ENCODE data around the gene IQSEC1.

Gene IQSEC1

GRCh38 chr3:12924437-12924836 is 148.8 kb downstream of the IQSEC1 start:
- DNase-seq = no peak

DNA sequence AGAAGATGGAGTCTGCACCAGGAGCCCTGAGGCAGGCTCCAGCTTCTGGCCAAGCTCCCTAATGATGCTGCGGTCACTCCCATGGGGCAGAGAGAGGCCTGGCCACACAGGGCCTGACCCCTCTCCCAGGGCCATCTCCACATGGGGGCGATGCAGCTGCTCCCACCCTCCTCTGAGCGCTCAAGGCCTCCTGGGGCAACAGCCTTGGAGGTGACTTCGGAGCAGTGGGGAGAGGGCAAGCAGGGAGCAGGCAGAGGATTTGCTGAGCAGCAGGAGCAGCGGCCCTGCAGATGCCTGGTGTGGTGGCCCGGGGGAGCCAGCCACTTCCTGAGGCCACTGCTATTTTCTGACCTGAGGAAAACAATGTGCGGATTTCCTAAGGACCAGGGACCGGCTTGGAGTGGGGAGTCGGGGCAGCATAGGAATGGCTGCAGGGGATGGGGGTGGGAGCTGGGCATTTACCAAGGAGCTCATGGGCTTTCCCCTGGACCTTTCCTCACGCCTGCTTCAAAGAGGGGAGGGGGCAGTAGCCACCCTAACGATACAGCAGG is 150.3 kb downstream of the IQSEC1 start:
- DNase-seq = no peak

- no peak for DNase-seq
Observed at GRCh38 chr3:12922306-12922705, 150.9 kb downstream of the IQSEC1 start.

DNA sequence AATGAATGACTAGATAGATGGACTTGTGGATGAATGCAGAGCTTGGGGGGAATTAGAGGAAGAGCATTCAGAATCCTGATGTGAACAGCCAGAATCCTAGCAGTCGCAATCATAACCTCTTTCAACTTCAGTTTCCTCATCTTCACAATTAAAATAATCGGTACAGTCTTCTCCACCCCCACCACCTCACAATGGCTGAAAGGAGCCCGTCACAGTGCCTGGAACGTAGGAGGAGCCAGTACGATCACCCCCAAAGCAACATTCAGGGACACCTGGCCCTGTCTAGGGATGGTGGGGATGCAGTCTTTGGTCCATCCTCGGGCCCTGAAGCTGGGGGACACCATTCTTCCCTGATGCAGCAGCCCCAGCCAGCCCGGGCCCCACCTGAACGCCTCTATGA is 151.5 kb downstream of the IQSEC1 start:
- no peak for DNase-seq

- no peak for DNase-seq
Observed at GRCh38 chr3:12920967-12921366, 152.3 kb downstream of the IQSEC1 start.

DNA sequence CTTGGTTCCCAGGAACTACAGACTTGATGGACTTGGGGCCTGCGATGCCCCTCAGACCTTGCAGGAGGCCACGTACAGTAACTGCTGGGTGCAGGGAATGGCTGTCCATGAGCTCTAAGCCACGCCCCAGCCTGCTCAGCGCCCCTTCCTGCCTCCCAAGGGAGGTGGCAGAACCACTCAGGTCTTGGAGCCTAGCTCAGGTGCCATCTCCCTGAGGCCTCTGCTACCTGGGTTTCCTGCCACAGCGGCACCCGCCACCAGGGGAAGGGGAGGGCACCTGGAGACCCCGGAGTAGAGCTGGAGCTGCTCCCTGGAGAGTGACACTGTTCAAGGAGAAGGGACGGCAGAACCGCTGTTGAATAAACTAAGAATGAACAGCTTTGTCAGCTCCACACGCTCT is 154.0 kb downstream of the IQSEC1 start:
- no peak for DNase-seq

GRCh38 chr3:12918231-12918630 is 155.0 kb downstream of the IQSEC1 start:
- no peak for DNase-seq

DNA sequence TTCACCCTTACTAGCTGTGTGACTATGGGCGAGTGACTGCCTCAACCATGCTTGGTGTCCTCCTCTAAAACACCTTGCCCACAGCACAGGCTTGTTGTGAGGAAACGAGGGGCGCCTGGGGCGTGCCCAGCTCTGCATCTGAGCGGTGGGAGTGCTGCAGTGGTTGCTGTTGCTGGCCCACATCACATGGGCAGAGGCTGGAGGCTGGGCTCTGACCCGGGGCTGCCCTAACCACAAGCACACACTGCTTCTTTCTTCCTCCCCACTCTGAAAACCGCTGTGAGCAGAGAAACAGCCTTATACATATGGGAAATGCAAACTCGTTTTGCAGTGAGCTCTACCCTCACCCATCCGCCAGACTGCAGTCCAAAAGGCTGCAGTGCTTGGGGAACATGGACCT is 157.1 kb downstream of the IQSEC1 start:
- no peak for DNase-seq

DNA sequence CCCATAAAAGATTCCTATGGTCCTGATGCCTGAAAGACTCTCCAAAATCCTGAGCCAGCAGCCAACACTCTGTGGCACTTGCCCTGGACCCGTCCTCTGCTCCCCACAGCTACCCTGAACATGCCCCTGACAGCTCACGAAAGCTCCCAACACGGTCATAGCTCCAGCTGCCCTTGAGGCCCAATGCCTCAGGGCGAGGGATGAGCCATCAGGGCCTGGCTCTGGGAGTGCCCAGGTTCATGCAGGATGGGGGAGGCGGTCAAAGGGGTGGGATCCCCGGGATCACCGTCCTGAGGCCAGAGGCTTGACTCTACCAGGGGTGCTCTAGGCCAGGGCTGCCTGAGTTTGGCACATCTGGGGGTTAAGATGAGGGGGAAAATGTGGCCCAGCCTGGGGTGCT is 159.1 kb downstream of the IQSEC1 start:
- no peak for DNase-seq

DNA sequence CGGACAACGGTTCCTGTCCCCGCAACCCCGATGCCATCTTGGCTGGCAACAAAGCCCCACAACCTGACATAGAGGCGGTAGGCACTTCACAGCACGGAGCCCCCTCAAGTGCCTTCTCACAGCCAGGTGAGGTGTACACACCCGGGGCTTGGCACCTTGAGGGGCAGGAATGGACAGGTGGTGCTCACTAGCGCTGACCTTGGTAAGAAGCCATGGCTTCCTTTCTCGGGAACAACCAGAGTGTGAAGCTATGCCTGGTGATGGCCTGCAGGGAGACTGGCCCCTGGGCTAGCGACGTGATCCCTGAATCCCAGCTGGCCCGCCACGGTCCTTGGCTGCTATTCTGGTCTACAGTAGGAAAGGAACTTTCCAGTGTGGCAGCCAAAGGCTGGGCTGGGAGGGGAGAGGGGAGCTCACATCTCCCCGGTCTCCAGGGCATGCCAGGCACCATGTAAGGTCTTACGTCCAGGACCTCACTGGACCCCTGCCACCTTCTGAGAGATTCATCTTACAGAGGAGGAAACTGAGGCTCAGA is 161.3 kb downstream of the IQSEC1 start:
- no peak for DNase-seq

DNA sequence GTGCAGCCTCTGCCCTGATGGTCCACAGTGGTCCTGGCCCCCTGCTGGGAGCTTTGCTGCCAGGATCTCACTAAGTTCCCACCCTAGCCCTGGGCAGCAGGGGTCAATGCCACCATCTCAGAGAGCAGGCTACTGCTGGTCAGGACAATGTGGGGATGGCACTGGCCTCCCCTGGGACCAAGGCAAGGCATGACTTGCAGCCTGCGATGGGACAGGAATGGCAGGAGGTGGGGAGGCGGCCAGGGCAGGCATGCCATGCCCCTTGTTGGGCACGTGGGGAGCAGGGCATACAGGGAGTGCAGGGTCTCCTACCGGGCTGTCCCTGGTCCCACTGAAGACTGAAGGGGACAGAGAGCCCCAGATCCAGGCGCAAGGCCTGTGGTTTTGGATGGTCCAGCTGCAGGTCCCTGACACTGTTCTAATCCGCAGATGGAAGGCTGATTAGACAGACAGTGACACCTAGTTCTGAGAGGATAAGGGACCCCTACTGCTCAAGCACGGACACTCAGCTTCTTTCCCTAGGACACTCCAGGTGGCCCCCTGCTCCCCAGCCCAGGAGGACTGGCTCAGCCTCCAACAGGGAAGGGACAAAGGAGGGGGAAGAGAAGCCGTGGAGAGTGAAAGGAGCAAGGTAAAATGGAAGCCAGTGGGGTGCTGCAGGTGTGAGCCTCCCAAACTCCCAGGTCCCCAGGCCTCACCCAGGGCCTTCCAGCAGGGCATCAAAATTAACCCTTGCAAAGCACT is 162.7 kb downstream of the IQSEC1 start:
- DNase-seq = no peak

- DNase-seq = no peak
Observed at GRCh38 chr3:12909710-12910109, 163.5 kb downstream of the IQSEC1 start.

DNA sequence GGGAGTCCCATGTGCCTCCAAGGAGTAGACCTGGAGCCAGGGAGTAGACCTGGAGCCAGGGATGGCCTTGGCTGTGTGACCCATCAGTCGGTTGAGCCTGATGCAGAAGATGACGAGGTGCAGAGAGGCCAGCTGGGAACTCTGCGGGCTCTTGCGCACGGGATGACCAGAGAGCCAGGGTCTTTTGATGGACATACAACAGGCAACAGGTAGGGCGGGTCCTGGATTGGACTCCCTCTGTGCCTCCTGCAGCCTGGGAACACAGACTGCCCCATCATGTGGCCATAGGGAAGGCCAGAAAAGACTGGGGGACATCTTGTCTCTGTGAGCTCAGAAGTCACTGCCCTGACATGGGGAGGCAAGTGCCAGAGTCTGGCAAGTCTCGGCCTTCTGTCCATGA is 164.4 kb downstream of the IQSEC1 start:
- DNase-seq = no peak

DNA sequence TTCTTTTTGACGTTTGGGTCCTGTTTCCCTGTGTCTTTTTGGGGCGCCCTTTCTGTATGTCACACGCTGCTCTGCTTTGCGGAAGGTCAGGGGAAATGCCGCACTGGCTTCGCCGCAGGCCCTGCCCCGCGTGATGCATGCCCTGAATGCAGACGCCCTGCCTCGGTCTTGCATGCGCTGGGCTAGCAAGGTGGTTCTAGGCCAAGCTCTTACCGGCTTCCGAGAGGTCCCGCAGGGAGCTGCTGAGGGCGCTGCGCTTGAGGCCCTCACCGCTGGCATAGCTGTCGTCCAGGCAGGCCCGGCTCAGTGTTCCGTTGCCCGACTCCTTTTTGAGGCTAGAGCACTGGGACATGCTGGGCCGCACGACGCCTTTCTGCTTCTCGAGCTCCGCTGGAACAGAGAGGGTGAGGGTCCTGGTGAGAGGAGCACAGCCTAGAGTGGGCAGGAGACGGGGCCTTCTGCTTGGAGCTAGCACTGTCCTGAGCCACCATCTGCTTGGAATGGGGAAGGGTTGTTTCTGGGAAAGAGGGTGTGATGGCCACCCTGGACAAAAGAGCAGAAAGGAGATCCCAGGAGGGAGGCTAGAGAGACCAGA is 165.0 kb downstream of the IQSEC1 start:
- DNase-seq = no peak

DNA sequence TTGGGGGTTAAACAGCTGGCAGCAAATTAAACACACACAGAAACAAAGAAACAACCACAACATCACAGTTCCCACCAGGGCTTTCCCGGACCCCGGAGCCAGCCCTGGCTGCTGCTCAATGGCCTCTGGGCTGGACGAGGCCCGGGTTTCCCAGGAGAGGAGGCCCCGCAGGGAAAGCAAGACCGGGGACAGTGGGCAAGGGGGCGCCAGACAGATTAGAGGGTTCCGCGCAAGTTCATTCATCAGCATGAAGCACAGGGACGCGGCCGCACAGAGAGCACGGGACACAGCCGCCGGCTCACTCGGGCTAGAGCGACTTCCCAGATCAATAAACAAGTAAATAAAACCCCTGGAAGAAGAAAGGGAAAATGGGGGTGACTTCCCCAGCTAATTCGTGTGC is 165.5 kb downstream of the IQSEC1 start:
- no peak for DNase-seq

GRCh38 chr3:12907296-12907695 is 165.9 kb downstream of the IQSEC1 start:
- DNase-seq = no peak

GRCh38 chr3:12906916-12907290 is 166.3 kb downstream of the IQSEC1 start:
- DNase-seq = no peak

DNA sequence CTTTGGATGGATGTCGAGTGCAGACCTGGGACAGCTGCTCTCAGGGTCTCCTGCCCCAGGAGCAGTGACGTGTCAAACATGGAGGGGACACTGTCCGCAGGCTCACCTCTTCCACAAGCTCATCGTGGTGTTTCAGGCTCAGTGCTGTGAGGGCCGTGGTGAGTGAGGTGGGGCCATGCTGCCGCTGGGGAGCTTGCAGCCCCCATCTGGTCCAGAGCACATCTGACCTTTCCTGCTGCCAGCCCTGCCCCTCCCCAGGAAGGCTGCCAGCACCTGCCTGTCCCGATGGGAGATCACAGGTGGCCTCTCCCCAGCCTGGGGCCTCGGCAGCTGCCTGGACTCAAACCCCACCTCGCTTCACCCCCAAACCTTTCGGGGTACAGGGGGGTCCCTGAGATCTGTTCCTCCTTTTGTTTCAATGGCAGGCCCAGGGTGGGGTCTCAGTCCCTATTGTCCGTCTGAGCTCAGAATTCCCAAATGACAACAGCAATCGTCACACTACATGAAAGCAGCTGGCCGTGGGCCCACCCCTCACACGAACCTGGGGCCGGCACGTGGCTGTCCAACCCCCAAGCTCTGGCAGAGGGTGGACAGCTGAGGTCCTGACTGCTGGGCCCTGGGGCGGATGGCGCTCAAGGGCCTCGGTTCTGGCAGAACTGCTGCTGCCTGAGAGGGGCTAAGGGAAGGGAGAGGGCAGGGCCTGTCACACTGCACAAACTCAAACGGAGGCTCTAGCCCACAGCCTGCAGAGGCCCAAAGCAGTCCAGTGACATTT is 166.9 kb downstream of the IQSEC1 start:
- DNase-seq = no peak

GRCh38 chr3:12905316-12906071 is 167.7 kb downstream of the IQSEC1 start:
- no peak for DNase-seq

- DNase-seq = no peak
Observed at GRCh38 chr3:12904951-12905315, 168.3 kb downstream of the IQSEC1 start.

DNA sequence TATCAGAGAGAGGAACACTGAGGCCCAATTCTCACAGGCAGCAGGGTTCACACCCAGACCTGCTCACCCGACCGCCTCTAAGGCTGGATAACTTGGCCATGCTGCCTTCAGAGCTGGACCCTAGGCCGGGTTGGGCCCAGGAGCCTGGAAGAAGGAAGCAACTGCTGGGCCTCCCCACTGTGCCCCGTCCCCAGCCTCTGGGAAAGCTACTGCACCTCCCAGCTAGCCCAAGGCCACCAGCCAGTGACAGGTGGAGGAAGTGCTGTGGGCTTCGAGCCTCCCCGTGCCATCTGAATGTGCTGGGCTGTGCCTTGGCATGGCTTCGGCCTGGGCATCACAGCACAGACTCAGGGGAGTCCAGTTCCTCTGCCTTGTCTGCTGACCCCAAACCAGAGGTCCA is 169.3 kb downstream of the IQSEC1 start:
- DNase-seq = no peak

- no peak for DNase-seq
Observed at GRCh38 chr3:12903000-12903800, 170.0 kb downstream of the IQSEC1 start.

Measured in DMS79 (cell line).